ENCODE results near the gene L3MBTL4. TPM values are rescaled to one million over a fixed set of nuclear protein-coding genes. Genes with fewer than 3 reads are reported as not detected.
A peak's percentile ranks its signal among the peaks of the same experiment; 100 is the strongest.

Gene L3MBTL4
- total RNA-seq, 2 donors from 2014 or later, result 4.6 to 7.2 TPM

GRCh38 chr18:5977022-5977421, 437.7 kb downstream of the L3MBTL4 start:
- TF ChIP-seq CTCF (conservative IDR thresholded peaks at IDR 0.05), result no peak
- Mint-ChIP-seq H3K4me3 (no peak overlapping the region), H3K27ac (no peak overlapping the region), H3K9me3 (no peaks in the 10 kb centered on the region), H3K36me3 (ENCODE audit: low read depth) (no peaks in the 10 kb centered on the region), H3K4me1 (peaks cover 32% of the 10 kb centered on the region), H3K27me3 (ENCODE audit: insufficient read depth) (peaks cover 2% of the 10 kb centered on the region)
- peak; percentile 22 for DNase-seq
- Histone ChIP-seq H3K27ac (ENCODE audit: low read depth, low read length) (no peak overlapping the region), H3K4me3 (ENCODE audit: low read length) (no peak overlapping the region), H3K27me3 (ENCODE audit: control insufficient read depth, insufficient read depth, low read length, poor library complexity, severe bottlenecking) (no peaks in the 10 kb centered on the region), H3K9me3 (ENCODE audit: control insufficient read depth, low read length) (no peaks in the 10 kb centered on the region), H3K9ac (ENCODE audit: extremely low read depth, low read length, poor library complexity, severe bottlenecking) (no peak overlapping the region), H3K36me3 (ENCODE audit: control insufficient read depth, insufficient read depth, low read length) (no peaks in the 10 kb centered on the region), H3K4me1 (ENCODE audit: control insufficient read depth, insufficient read depth, low read length) (peaks cover 19% of the 10 kb centered on the region)
- 95 to 100% methylated on average over 3 to 4 of the region's 4 CpGs for WGBS, 2 experiments (ENCODE audit: insufficient coverage in 1 of 2, insufficient read length in 1 of 2)

- no peaks in the 10 kb centered on the region for H3K36me3 ChIP-seq (ENCODE audit: control insufficient read depth, insufficient read depth, low read length)
- H3K9ac ChIP-seq (ENCODE audit: extremely low read depth, low read length, poor library complexity, severe bottlenecking), result no peak overlapping the region
- no peaks in the 10 kb centered on the region for H3K9me3 ChIP-seq (ENCODE audit: control insufficient read depth, low read length)
- H3K4me3 ChIP-seq (ENCODE audit: low read length), result no peak overlapping the region
- Mint-ChIP-seq H3K36me3 (ENCODE audit: low read depth) (no peaks in the 10 kb centered on the region), H3K9me3 (no peaks in the 10 kb centered on the region), H3K4me3 (no peak overlapping the region), H3K4me1 (peaks cover 43% of the 10 kb centered on the region), H3K27me3 (ENCODE audit: insufficient read depth) (peaks cover 2% of the 10 kb centered on the region), H3K27ac (no peak overlapping the region)
- peak; percentile 29 for DNase-seq
- peaks cover 19% of the 10 kb centered on the region for H3K4me1 ChIP-seq (ENCODE audit: control insufficient read depth, insufficient read depth, low read length)
- peak; percentile 43 for TF ChIP-seq CTCF (conservative IDR thresholded peaks at IDR 0.05)
- no peak overlapping the region for H3K27ac ChIP-seq (ENCODE audit: low read depth, low read length)
- WGBS, 2 experiments (ENCODE audit: insufficient coverage in 1 of 2, insufficient read length in 1 of 2), result 81 to 90% methylated on average over 10 of the region's 10 CpGs
- H3K27me3 ChIP-seq (ENCODE audit: control insufficient read depth, insufficient read depth, low read length, poor library complexity, severe bottlenecking), result no peaks in the 10 kb centered on the region
These were observed 439.4 kb downstream of the L3MBTL4 start for GRCh38 chr18:5975111-5976002.

- H3K36me3 ChIP-seq (ENCODE audit: control insufficient read depth, insufficient read depth, low read length), result no peaks in the 10 kb centered on the region
- no peak overlapping the region for H3K4me3 ChIP-seq (ENCODE audit: low read length)
- Mint-ChIP-seq H3K27ac (no peak overlapping the region), H3K9me3 (no peaks in the 10 kb centered on the region), H3K36me3 (ENCODE audit: low read depth) (no peaks in the 10 kb centered on the region), H3K4me3 (no peak overlapping the region), H3K4me1 (peaks cover 45% of the 10 kb centered on the region), H3K27me3 (ENCODE audit: insufficient read depth) (peaks cover 2% of the 10 kb centered on the region)
- H3K27me3 ChIP-seq (ENCODE audit: control insufficient read depth, insufficient read depth, low read length, poor library complexity, severe bottlenecking), result no peaks in the 10 kb centered on the region
- 88 to 94% methylated on average over 2 of the region's 2 CpGs for WGBS, 2 experiments (ENCODE audit: insufficient coverage in 1 of 2, insufficient read length in 1 of 2)
- no peak overlapping the region for H3K27ac ChIP-seq (ENCODE audit: low read depth, low read length)
- no peak overlapping the region for H3K9ac ChIP-seq (ENCODE audit: extremely low read depth, low read length, poor library complexity, severe bottlenecking)
- DNase-seq, result peak; percentile 16
- peaks cover 21% of the 10 kb centered on the region for H3K4me1 ChIP-seq (ENCODE audit: control insufficient read depth, insufficient read depth, low read length)
- TF ChIP-seq CTCF (conservative IDR thresholded peaks at IDR 0.05), result no peak
- H3K9me3 ChIP-seq (ENCODE audit: control insufficient read depth, low read length), result no peaks in the 10 kb centered on the region
These were observed 440.0 kb downstream of the L3MBTL4 start for GRCh38 chr18:5974696-5975095.
